MM.1S (cell line): ENCODE measurements around the gene ZFP37.

ENCODE experiments used
- DNase-seq: peaks from one replicate; pipeline ENCODE4 v3.0.0-alpha.2; 2015
- H2AFZ ChIP-seq: fragments of 300-600 bp; sonication (generic); 2 replicates; pipeline ENCODE4 v1.6.0; 2016; ENCODE audit warnings: antibody characterized with exemption, low read length
- H3F3A ChIP-seq: fragments of 300-600 bp; sonication (generic); 2 replicates; pipeline ENCODE4 v1.6.1; 2016; ENCODE audit warnings: mild to moderate bottlenecking, antibody characterized with exemption, low read length, moderate library complexity, mixed read lengths; ENCODE audit not compliant: insufficient read depth
- H3K27ac ChIP-seq: fragments of 300-600 bp; sonication (generic); 2 replicates; pipeline ENCODE4 v1.5.1; 2016; ENCODE audit warnings: mild to moderate bottlenecking, low read length
- H3K27me3 ChIP-seq: fragments of 300-600 bp; sonication (generic); replicated peaks from 2 replicates; pipeline ENCODE4 v1.6.0; 2016; ENCODE audit warnings: low read length; ENCODE audit not compliant: insufficient read depth
- H3K36me3 ChIP-seq: fragments of 300-600 bp; sonication (generic); replicated peaks from 2 replicates; pipeline ENCODE4 v1.6.1; 2016; ENCODE audit warnings: mild to moderate bottlenecking, low read length, mixed read lengths; ENCODE audit not compliant: insufficient read depth
- H3K4me1 ChIP-seq: fragments of 300-600 bp; sonication (generic); 2 replicates; pipeline ENCODE4 v1.6.1; 2016; ENCODE audit warnings: low read length, mixed read lengths
- H3K4me2 ChIP-seq: fragments of 300-600 bp; sonication (generic); 2 replicates; pipeline ENCODE4 v1.6.0; 2016; ENCODE audit warnings: low read depth, low read length
- H3K4me3 ChIP-seq: fragments of 300-600 bp; sonication (generic); 2 replicates; pipeline ENCODE4 v1.5.1; 2016; ENCODE audit warnings: low read length, mixed read lengths
- H3K79me2 ChIP-seq: fragments of 300-600 bp; sonication (generic); 2 replicates; pipeline ENCODE4 v1.6.1; 2016; ENCODE audit warnings: mixed run types, low read length, mixed read lengths
- H3K9ac ChIP-seq: fragments of 300-600 bp; sonication (generic); 2 replicates; pipeline ENCODE4 v1.6.1; 2016; ENCODE audit warnings: low read length, mixed read lengths
- H3K9me2 ChIP-seq: fragments of 300-600 bp; sonication (generic); replicated peaks from 2 replicates; pipeline ENCODE4 v1.6.1; 2016; ENCODE audit warnings: mild to moderate bottlenecking, low read length, mixed read lengths; ENCODE audit not compliant: insufficient read depth
- H3K9me3 ChIP-seq: fragments of 300-600 bp; sonication (generic); replicated peaks from 2 replicates; pipeline ENCODE4 v1.6.1; 2016; ENCODE audit warnings: mild to moderate bottlenecking, low read length, mixed read lengths; ENCODE audit not compliant: insufficient read depth
- H4K20me1 ChIP-seq: fragments of 300-600 bp; sonication (generic); 2 replicates; pipeline ENCODE4 v1.6.1; 2016; ENCODE audit warnings: mild to moderate bottlenecking, low read length, moderate library complexity, mixed read lengths; ENCODE audit not compliant: insufficient read depth
- CTCF ChIP-seq: fragments of 300-600 bp; sonication (generic); IDR thresholded peaks from 2 replicates; pipeline ENCODE4 v1.5.1; 2016; ENCODE audit warnings: antibody characterized with exemption, low read length, mixed read lengths
- EZH2 ChIP-seq: fragments of 300-600 bp; sonication (generic); optimal IDR thresholded peaks from 2 replicates; pipeline ENCODE3; 2017; ENCODE audit warnings: low read depth, mild to moderate bottlenecking, antibody characterized with exemption, low read length, mixed read lengths
- EZH2phosphoT487 ChIP-seq: fragments of 300-600 bp; sonication (generic); IDR thresholded peaks from 2 replicates; pipeline ENCODE4 v1.6.1; 2018; ENCODE audit warnings: antibody characterized with exemption, low read length

The ZFP37 gene

GRCh38 chr9:113042884-113043657 lies 13.5 kb downstream of the ZFP37 start:
- no peaks in the 10 kb centered on the region for H3F3A ChIP-seq
- no peak for DNase-seq
- no peaks in the 10 kb centered on the region for H3K4me1 ChIP-seq
- H3K4me3 ChIP-seq, result no peak overlapping the region
- no peak overlapping the region for H3K27ac ChIP-seq
- no peaks in the 10 kb centered on the region for H4K20me1 ChIP-seq
- no peaks in the 10 kb centered on the region for H3K79me2 ChIP-seq
- TF ChIP-seq EZH2, result no peak
- TF ChIP-seq EZH2phosphoT487, result no peak
- no peak for TF ChIP-seq CTCF
- H3K4me2 ChIP-seq, result no peak overlapping the region
- H3K27me3 ChIP-seq, result no peaks in the 10 kb centered on the region
- H3K9me2 ChIP-seq, result no peaks in the 10 kb centered on the region
- no peaks in the 10 kb centered on the region; the same call in 1 of the 2 replicates for H3K9me3 ChIP-seq
- no peaks in the 10 kb centered on the region for H3K36me3 ChIP-seq
- H2AFZ ChIP-seq, result no peak overlapping the region
- no peak overlapping the region for H3K9ac ChIP-seq

- Histone ChIP-seq H3K4me3 (no peak overlapping the region), H3K27ac (no peak overlapping the region), H3K27me3 (no peaks in the 10 kb centered on the region), H3K36me3 (no peaks in the 10 kb centered on the region), H3K9me3 (no peaks in the 10 kb centered on the region), H3K9me2 (no peaks in the 10 kb centered on the region), H3K4me2 (no peak overlapping the region), H3K79me2 (no peaks in the 10 kb centered on the region), H3F3A (no peaks in the 10 kb centered on the region), H3K9ac (no peak overlapping the region), H4K20me1 (no peaks in the 10 kb centered on the region), H2AFZ (no peak overlapping the region), H3K4me1 (no peaks in the 10 kb centered on the region)
- TF ChIP-seq EZH2, result no peak
- no peak for TF ChIP-seq EZH2phosphoT487
- TF ChIP-seq CTCF, result no peak
- no peak for DNase-seq
These were observed 30.3 kb downstream of the ZFP37 start for GRCh38 chr9:113026200-113026599.

DNA sequence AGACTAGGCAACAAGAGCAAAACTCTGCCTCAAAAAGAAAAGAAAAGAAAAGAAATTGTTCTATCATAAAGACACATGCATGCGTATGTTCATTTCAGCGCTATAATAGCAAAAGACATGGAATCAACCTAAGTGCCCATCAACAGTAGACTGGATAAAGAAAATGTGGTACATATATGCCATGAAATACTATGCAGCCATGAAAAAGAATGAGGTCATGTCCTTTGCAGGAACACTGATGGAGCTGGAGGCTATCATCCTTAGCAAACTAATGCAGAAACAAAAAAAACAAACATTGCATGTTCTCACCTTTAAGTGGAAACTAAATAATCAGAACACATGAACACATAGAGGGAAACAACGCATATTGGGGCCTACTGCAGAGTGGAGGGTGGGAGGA lies 38.3 kb downstream of the ZFP37 start:
- Histone ChIP-seq H3K27me3 (no peaks in the 10 kb centered on the region), H3K4me2 (no peak overlapping the region), H2AFZ (no peak overlapping the region), H3K9me2 (no peaks in the 10 kb centered on the region), H3K27ac (no peak overlapping the region), H3K4me1 (no peaks in the 10 kb centered on the region), H3K4me3 (no peak overlapping the region), H3K9me3 (no peaks in the 10 kb centered on the region), H3K36me3 (no peaks in the 10 kb centered on the region), H3F3A (no peaks in the 10 kb centered on the region), H4K20me1 (no peaks in the 10 kb centered on the region), H3K9ac (no peak overlapping the region), H3K79me2 (no peaks in the 10 kb centered on the region)
- TF ChIP-seq CTCF (no peak), EZH2phosphoT487 (no peak), EZH2 (no peak)
- no peak for DNase-seq
